ENCODE measurements around the gene QRFP.

QRFP gene

GRCh38 chr9:130857864-130858738 lies 38.5 kb downstream of the QRFP start:
- Histone ChIP-seq H3K9me3 (ENCODE audit: insufficient read depth, low read length) (no peaks in the 10 kb centered on the region), H3K9ac (ENCODE audit: low read length) (no peak overlapping the region), H3K4me3 (ENCODE audit: insufficient read depth, low read length, poor library complexity, severe bottlenecking) (no peak overlapping the region), H3K27ac (ENCODE audit: low read depth, low read length) (no peak overlapping the region), H3K79me2 (ENCODE audit: insufficient read depth, low read length) (no peaks in the 10 kb centered on the region), H3K27me3 (ENCODE audit: low read length) (no peaks in the 10 kb centered on the region), H3K36me3 (ENCODE audit: low read length) (no peaks in the 10 kb centered on the region), H3K9me2 (replicated peaks; ENCODE audit: insufficient read depth, low read length) (no peaks in the 10 kb centered on the region), H4K20me1 (ENCODE audit: low read depth, low read length) (no peaks in the 10 kb centered on the region), H2AFZ (ENCODE audit: low read depth, low read length, severe bottlenecking) (no peak overlapping the region), H3K4me2 (ENCODE audit: low read depth, low read length, poor library complexity, severe bottlenecking) (no peak overlapping the region), H3F3A (ENCODE audit: insufficient read depth) (no peaks in the 10 kb centered on the region)
- TF ChIP-seq CTCF (IDR thresholded peaks at IDR 0.05; ENCODE audit: insufficient read depth, low read length, poor library complexity, severe bottlenecking) = no peak
- TF ChIP-seq EZH2phosphoT487 (conservative IDR thresholded peaks at IDR 0.05; ENCODE audit: low read length) = no peak

- Histone ChIP-seq H3K79me2 (ENCODE audit: insufficient read depth, low read length) (no peaks in the 10 kb centered on the region), H3K4me3 (ENCODE audit: insufficient read depth, low read length, poor library complexity, severe bottlenecking) (no peak overlapping the region), H4K20me1 (ENCODE audit: low read depth, low read length) (no peaks in the 10 kb centered on the region; the same call in 1 of the 2 replicates), H3K9ac (ENCODE audit: low read length) (no peak overlapping the region), H3K9me3 (ENCODE audit: insufficient read depth, low read length) (no peaks in the 10 kb centered on the region), H3K27me3 (ENCODE audit: low read length) (no peaks in the 10 kb centered on the region), H3K36me3 (ENCODE audit: low read length) (no peaks in the 10 kb centered on the region), H3K27ac (ENCODE audit: low read depth, low read length) (no peak overlapping the region), H3K9me2 (replicated peaks; ENCODE audit: insufficient read depth, low read length) (no peaks in the 10 kb centered on the region), H3K4me2 (ENCODE audit: low read depth, low read length, poor library complexity, severe bottlenecking) (no peak overlapping the region), H3F3A (ENCODE audit: insufficient read depth) (no peaks in the 10 kb centered on the region), H2AFZ (ENCODE audit: low read depth, low read length, severe bottlenecking) (no peak overlapping the region)
- no peak for TF ChIP-seq EZH2phosphoT487 (conservative IDR thresholded peaks at IDR 0.05; ENCODE audit: low read length)
- no peak for TF ChIP-seq CTCF (IDR thresholded peaks at IDR 0.05; ENCODE audit: insufficient read depth, low read length, poor library complexity, severe bottlenecking)
Measured at GRCh38 chr9:130856474-130856873, 40.1 kb downstream of the QRFP start.

GRCh38 chr9:130854835-130855234 lies 41.8 kb downstream of the QRFP start:
- Histone ChIP-seq H3K4me3 (ENCODE audit: insufficient read depth, low read length, poor library complexity, severe bottlenecking) (no peak overlapping the region), H3K9me3 (ENCODE audit: insufficient read depth, low read length) (no peaks in the 10 kb centered on the region), H3K79me2 (ENCODE audit: insufficient read depth, low read length) (no peaks in the 10 kb centered on the region), H3F3A (ENCODE audit: insufficient read depth) (no peaks in the 10 kb centered on the region), H3K27ac (ENCODE audit: low read depth, low read length) (no peak overlapping the region), H3K27me3 (ENCODE audit: low read length) (no peaks in the 10 kb centered on the region), H4K20me1 (ENCODE audit: low read depth, low read length) (peaks cover 3% of the 10 kb centered on the region; the same call in 1 of the 2 replicates), H3K36me3 (ENCODE audit: low read length) (no peaks in the 10 kb centered on the region), H3K9me2 (replicated peaks; ENCODE audit: insufficient read depth, low read length) (no peaks in the 10 kb centered on the region), H2AFZ (ENCODE audit: low read depth, low read length, severe bottlenecking) (no peak overlapping the region), H3K4me2 (ENCODE audit: low read depth, low read length, poor library complexity, severe bottlenecking) (no peak overlapping the region), H3K9ac (ENCODE audit: low read length) (no peak overlapping the region)
- no peak for TF ChIP-seq EZH2phosphoT487 (conservative IDR thresholded peaks at IDR 0.05; ENCODE audit: low read length)
- TF ChIP-seq CTCF (IDR thresholded peaks at IDR 0.05; ENCODE audit: insufficient read depth, low read length, poor library complexity, severe bottlenecking) = no peak

Data from SU-DHL-6 (cell line).